Measurements from ENCODE around the gene COX7C.

Gene COX7C

DNA sequence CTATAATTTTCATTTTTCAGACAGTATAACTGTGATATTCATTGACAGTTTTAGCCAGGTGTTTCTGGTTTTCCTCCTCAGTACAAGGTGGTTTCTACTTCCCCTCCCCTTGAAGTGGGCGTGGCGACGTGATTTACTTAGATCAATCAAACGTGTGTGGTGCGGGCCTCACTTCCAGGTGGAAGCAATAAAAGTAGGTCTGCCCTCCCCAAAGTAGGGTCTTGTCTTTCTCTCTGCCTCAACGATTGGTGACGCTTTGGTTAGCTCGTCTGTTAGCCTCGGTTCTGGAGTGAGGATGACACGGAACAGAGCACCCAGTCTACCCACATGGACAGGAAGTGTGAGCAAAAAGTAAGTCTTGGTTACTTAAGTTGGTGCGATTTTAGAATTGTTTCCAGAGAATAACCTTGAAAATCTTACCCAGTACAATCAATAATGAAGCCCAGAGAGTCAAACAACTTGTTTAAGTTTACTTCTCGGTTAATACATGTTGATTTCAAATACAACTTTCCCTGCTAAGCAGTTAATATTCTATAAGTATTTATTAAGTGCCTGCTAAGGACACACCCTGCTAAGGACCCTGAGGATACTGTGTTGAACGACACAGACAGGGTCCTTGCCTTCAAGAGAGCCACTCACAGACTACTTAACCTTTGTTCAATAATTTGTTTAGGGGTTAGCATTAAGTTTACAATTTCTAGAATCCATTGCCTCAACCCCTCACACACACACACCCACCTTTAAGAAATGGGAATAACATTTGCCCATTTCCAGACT lies 48.4 kb downstream of the COX7C start:
- DNase-seq, result no peak

DNA sequence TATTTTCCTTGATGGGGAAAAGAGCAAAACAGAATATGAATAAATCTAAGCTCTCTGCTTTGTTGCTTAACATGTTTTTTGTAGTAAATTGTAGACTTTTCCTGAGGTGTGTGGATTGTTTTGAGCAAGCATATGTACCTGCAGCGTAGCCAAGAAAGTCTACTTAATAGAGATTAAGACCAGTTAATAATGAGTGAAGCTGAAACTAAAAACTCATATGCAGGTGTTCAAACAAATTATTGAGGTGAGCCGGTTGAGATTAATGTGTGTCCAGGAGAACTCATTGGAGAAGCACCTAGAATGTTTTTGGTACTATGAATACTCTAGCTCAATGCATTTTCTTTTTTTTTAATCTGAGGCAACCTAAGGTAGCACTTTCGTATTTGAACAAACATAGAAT lies 49.2 kb downstream of the COX7C start:
- no peak for DNase-seq

Measured in AML-193 (cell line).